Uterine smooth muscle cell (primary cell): ENCODE results near the gene ANKRD27. TPM values are rescaled to one million over a fixed set of nuclear protein-coding genes. Genes with fewer than 3 reads are reported as not detected.

ENCODE experiments used
- total RNA-seq: library from RNA; depleted of rRNA; stranded (reverse); fragments of >200 nt; gene quantifications from 2 replicates; pipeline ENCODE4 v1.2.3, GENCODE V29; 2014

Gene ANKRD27
- 44.9 and 52.6 TPM in 2 replicates for total RNA-seq

GRCh38 chr19:32674931-32675719 is at the start of gene ANKRD27:
ANKRD27 (minus strand) TSS chr19:32675180; CDS start chr19:32659015, 16,165 bp downstream.

GRCh38 chr19:32719611-32720059 is 44.7 kb upstream of the ANKRD27 start, which contains the start of gene TDRD12:
TDRD12 (plus strand) TSS chr19:32719767; CDS start chr19:32720073, 306 bp downstream.

GRCh38 chr19:32691291-32691951 is 16.4 kb upstream of the ANKRD27 start, which contains the start of gene NUDT19:
NUDT19 (plus strand) TSS chr19:32691821; CDS start chr19:32691961, 140 bp downstream.

GRCh38 chr19:32675720-32676185 is 773 bp upstream of the ANKRD27 start, which contains the start of gene RGS9BP:
RGS9BP (plus strand) TSS chr19:32675848; CDS start chr19:32676264, 416 bp downstream.

GRCh38 chr19:32580901-32581704 is 93.9 kb downstream of the ANKRD27 start, which contains the start of gene PDCD5:
PDCD5 (plus strand) TSS chr19:32581190; CDS start chr19:32581262, 72 bp downstream.

Other genes with a start within 250 kb of the ANKRD27 start
- gene PDCD5, start 94.0 kb downstream of the ANKRD27 start, total RNA-seq: 83.9 and 175 TPM in 2 replicates
- 0.22 and 0.50 TPM in 2 replicates for gene RGS9BP, start 668 bp upstream of the ANKRD27 start, total RNA-seq
- 4.9 and 5.1 TPM in 2 replicates for gene NUDT19, start 16.6 kb upstream of the ANKRD27 start, total RNA-seq
- gene TDRD12, start 44.6 kb upstream of the ANKRD27 start, total RNA-seq: 0.11 and 0.37 TPM in 2 replicates
- gene SLC7A9, start 194.6 kb upstream of the ANKRD27 start, total RNA-seq: 0.25 TPM in 1 of 2 replicates, not detected in the other